HG03378 (cell line): ENCODE results near the gene IFI27.
"Not testable (repeated sequence)": the region's sequence is repeated elsewhere in the genome, so short reads cannot be mapped to it uniquely, and the experiment has no call there.

ENCODE experiments used
- ATAC-seq: cut with Tn5 transposase; IDR thresholded peaks from one replicate; pipeline ENCODE4 v1.9.1; 2021; ENCODE audit warnings: mild to moderate bottlenecking, moderate library complexity; ENCODE audit not compliant: unreplicated experiment

The IFI27 gene

GRCh38 chr14:94145902-94146527 lies 35.5 kb downstream of the IFI27 start:
- no peak for ATAC-seq

- no peak for ATAC-seq
Measured at GRCh38 chr14:94152676-94153075, 42.1 kb downstream of the IFI27 start.

GRCh38 chr14:94153750-94154342 lies 43.3 kb downstream of the IFI27 start:
- no peak for ATAC-seq

- not testable (repeated sequence) for ATAC-seq
Measured at GRCh38 chr14:94156143-94156542, 45.6 kb downstream of the IFI27 start.

- no peak for ATAC-seq
Measured at GRCh38 chr14:94157197-94157596, 46.7 kb downstream of the IFI27 start.

GRCh38 chr14:94158239-94158883 lies 47.8 kb downstream of the IFI27 start:
- ATAC-seq, result no peak

GRCh38 chr14:94161058-94161457 lies 50.5 kb downstream of the IFI27 start:
- ATAC-seq, result no peak

- no peak for ATAC-seq
Measured at GRCh38 chr14:94161981-94162380, 51.4 kb downstream of the IFI27 start.

GRCh38 chr14:94162466-94162865 lies 51.9 kb downstream of the IFI27 start:
- no peak for ATAC-seq

GRCh38 chr14:94163796-94164195 lies 53.3 kb downstream of the IFI27 start:
- ATAC-seq, result no peak

GRCh38 chr14:94164685-94165431 lies 54.3 kb downstream of the IFI27 start:
- no peak for ATAC-seq

GRCh38 chr14:94165744-94166143 lies 55.2 kb downstream of the IFI27 start:
- ATAC-seq, result no peak
